Activated T-cell treated with anti-CD3 and anti-CD28 coated beads for 24 hours (primary cell): ENCODE measurements around the gene ASB4.
"Not testable (repeated sequence)": the region's sequence is repeated elsewhere in the genome, so short reads cannot be mapped to it uniquely, and the experiment has no call there.

ENCODE experiments used
- DNase-seq: peaks from one replicate; pipeline ENCODE4 v3.0.0-alpha.2; 2020; ENCODE audit warnings: low read depth

ASB4 gene

DNA sequence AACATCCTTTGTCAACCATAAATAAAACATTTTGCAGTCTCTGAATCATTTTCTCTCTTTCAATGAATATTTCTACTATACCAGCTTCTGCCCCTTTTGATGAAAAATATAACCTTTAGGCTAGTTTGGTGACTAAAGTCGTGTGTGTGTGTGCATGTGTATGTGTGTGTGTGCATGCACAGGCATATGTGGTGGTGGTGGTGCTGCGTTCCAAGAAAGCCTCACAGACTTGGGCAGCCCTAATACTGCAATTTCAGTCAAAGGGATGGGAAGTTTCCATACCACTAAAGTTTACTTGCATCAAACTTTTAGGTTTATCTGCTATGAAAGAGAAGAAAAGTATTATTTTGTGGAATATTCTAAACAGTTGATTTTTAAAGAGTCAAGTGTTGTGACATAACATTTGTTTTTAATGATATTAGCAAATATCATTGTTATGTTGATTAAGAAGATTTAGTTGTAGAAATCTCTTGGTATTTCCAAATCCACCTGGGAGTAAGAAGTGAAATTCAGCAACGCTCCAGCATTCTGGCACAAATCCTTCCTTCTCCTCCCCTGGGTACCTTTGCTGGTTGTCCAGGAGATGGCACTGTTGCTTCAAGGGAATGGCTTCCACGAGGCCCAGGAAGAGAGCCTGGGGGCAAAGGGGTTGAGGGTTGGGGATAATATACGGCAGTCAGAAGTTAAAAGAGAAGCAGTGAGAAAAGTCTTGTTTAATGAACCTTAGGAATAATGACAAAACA lies 41.5 kb downstream of the ASB4 start:
- no peak for DNase-seq

DNA sequence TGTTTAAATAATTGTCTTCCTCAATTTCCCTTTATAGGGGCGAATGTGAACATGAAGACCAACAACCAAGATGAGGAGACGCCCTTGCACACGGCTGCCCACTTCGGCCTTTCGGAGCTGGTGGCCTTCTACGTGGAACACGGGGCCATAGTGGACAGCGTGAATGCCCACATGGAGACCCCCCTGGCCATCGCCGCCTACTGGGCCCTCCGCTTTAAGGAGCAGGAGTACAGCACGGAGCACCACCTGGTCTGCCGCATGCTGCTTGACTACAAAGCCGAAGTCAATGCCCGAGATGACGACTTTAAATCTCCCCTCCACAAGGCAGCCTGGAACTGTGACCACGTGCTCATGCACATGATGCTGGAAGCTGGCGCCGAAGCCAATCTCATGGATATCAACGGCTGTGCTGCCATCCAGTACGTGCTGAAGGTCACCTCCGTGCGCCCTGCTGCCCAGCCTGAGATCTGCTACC lies 42.1 kb downstream of the ASB4 start:
- DNase-seq = no peak

- no peak for DNase-seq
These were observed 44.0 kb downstream of the ASB4 start for GRCh38 chr7:95529701-95530100.

GRCh38 chr7:95530881-95531280 lies 45.1 kb downstream of the ASB4 start:
- DNase-seq = no peak

DNA sequence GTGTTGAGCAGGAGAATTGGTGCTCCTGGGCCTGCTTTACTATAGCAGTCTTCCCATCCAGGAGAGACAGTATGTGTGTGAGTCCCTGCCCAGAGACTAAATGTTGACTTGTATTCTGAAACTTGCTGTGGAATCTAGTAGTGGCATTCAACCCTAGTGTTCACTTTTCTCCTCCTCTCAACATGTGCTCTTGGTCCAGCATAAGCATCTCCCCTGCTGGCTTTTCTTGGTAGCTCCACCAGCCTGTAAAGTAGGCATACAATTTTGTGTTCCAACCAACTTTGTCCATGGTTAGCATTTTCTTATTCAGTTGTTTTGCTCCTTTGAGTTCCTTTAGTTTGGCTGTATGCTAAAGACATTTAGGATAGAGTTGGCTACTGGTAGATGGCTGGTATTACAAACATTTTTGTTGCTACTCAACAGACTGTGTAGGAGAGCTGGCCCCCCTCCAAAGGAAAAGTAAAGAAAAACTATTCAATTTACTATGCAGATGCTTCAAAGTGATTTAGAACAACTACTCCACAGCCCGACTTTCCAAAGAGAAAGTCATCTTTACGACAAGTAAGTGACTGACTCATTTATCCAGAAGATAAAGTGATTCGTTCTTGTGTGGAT lies 46.0 kb downstream of the ASB4 start:
- no peak for DNase-seq

DNA sequence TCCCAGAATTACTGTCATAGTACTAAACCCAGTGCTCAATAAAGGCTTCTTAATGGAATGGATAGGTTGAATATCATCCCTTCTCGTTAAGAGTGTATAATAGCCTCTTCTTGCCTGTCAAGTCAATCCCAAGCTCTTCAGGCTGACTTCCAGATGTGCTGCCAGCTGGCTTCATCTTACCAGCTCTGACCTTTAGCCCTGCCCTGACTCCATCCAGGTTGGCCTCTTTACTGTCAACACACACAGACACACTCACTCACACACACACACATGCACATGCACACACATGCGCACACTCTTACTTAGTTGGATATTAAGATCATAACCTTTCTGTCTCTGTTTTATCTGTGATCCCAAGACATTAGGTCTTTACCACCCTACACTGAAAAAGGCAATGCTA lies 49.1 kb downstream of the ASB4 start:
- no peak for DNase-seq

GRCh38 chr7:95535662-95536061 lies 49.9 kb downstream of the ASB4 start:
- no peak for DNase-seq

DNA sequence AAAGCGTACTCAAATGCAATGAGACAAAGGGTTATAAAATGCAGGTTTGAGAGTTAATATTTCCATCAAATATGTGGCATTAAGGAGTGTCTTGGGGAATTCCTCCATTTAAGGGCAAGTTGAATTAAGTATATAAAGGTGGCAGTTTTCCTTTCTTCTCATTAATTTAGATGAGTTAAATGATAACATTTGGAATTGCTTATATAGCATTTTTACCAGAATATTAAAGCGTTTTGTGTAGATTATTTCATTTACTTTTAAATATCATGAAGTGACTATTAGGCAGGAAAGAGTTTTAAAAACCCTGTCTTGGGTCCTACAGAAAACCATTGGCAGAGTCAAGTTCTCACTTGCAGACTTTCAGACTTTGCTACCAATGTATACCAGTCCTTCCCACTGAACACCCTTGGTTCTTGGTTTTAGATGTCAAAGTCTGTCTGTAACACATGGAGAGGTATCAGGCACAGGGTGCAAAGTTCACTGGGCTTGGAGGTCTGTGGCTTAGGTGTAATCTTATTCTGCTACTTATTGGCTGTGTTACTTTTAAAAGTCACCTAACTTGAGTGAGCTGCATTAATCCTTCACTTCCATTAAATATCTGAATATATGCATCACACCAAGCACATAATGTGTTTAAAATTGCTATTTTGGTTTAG lies 51.0 kb downstream of the ASB4 start:
- DNase-seq = no peak

DNA sequence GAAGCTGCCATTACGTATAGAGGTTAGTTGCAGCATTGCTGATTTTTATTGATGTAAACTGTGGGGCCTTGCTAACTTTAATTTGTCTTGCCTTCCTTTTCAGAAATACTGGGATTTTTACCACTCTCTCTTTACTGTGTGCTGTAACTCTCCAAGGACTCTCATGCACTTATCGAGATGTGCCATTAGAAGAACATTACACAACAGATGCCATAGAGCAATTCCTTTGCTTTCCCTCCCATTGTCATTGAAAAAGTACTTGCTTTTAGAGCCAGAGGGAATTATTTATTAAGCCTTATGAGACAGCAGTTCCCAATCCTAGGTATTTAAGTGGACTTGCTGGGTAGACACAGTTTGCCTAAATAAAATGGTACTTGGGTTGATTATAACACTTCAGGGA lies 51.7 kb downstream of the ASB4 start:
- DNase-seq = no peak

GRCh38 chr7:95539426-95539825 lies 53.7 kb downstream of the ASB4 start:
- DNase-seq = no peak

GRCh38 chr7:95540366-95540765 lies 54.6 kb downstream of the ASB4 start:
- no peak for DNase-seq

DNA sequence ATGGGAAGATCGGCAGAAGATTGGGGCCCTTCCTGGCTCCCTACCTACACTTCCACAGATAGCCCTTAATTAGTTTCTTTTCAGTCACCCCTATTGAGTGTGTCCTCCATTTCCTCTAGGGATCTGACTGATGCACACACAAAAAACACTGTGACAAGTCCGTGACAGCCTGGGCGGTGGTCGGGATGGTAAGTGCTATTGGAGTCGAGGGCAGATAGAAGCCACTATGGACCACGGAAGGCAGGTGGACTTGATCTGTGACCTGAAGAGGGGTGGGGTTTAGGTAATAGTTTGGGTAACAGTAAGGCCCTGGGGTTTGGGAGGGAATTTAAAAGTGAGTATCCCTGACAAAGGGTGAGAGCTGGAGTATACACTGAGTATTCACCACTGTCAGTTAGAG lies 57.6 kb downstream of the ASB4 start:
- DNase-seq = no peak

- no peak for DNase-seq
These were observed 58.4 kb downstream of the ASB4 start for GRCh38 chr7:95544171-95544570.

- DNase-seq = no peak
These were observed 59.4 kb downstream of the ASB4 start for GRCh38 chr7:95545007-95545615.

DNA sequence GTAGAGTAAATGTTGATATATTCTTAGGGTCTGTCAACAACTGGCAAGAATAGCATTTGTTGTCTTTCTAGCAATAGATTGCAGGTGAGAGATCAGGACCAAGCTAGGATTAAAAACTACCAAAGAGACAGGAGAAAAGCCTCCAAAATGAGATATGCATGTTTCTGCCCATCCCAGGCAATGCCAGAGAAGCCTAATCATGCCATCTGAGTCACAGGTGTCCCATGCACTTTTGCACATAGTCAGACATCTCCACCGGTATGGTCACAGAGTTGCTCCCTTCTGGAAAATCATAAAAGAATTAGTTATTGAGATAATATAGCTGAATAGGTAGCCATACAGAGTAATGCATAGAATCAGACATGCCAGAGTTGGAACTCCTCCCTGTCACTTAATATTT lies 59.9 kb downstream of the ASB4 start:
- DNase-seq = no peak

- no peak for DNase-seq
These were observed 60.9 kb downstream of the ASB4 start for GRCh38 chr7:95546647-95547046.

GRCh38 chr7:95547361-95548348 lies 61.9 kb downstream of the ASB4 start:
- no peak for DNase-seq

GRCh38 chr7:95549818-95550529 lies 64.2 kb downstream of the ASB4 start:
- DNase-seq = no peak

GRCh38 chr7:95550546-95550945 lies 64.8 kb downstream of the ASB4 start:
- DNase-seq = no peak

DNA sequence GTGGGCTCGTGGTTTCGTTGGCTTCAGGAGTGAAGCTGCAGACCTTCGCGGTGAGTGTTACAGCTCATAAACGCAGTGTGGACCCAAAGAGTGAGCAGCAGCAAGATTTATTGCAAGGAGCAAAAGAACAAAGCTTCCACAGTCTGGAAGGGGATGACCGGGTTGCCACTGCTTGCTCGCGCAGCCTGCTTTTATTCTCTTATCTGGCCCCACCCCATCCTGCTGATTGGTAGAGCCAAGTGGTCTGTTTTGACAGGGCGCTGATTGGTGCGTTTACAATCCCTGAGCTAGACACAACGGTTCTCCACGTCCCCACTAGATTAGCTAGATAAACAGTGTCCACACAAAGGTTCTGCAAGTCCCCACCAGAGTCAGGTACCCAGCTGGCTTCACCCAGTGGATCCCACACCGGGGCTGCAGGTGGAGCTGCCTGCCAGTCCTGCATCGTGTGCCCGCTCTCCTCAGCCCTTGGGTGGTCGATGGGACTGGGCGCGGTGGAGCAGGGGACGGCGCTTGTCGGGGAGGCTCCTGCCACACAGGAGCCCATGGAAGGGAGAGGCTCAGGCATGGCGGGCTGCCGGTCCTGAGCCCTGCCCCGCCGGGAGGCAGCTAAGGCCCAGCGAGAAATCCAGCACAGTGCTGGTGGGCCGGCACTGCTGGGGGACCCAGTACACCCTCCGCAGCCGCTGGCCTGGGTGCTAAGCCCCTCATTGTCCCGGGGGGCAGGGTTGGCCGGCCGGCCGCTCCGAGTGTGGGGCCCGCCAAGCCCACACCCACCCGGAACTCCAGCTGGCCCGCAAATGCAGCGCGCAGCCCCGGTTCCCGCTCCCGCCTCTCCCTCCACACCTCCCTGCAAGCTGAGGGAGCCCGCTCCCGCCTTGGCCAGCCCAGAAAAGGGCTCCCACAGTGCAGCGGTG lies 66.5 kb downstream of the ASB4 start:
- not testable (repeated sequence) for DNase-seq
